Pancreas (tissue), 10 donors: Measurements from ENCODE around the gene IGFN1. TPM values are rescaled to one million over a fixed set of nuclear protein-coding genes. Genes with fewer than 3 reads are reported as not detected.

Experiments used
- ATAC-seq, 4 donors: fragments of 200-7000 bp; cut with Tn5 transposase; one replicate each; pipeline versions ENCODE4 v1.8.0 to v1.9.1; 2020; ENCODE audit warnings: mild to moderate bottlenecking in 4 of 4, moderate library complexity in 4 of 4
- DNase-seq, 6 donors: peaks; one replicate each; pipeline ENCODE4 v3.0.0-alpha.2; 2020
- FAIRE-seq: peaks from 2 replicates; lab custom pipeline; 2012; peaks lifted over from hg19 to GRCh38; lab: Jason Lieb, UNC
- H3K27ac ChIP-seq, 4 donors: fragments of 200-600 bp; sonication (generic); 1 replicate in 3 of 4; 2 replicates in 1 of 4; pipeline versions ENCODE4 v1.5.0 to v1.8.0; 2020
- H3K27me3 ChIP-seq, 4 donors: fragments of 200-600 bp; one replicate each; pipeline ENCODE4 v1.8.0; 2021
- H3K36me3 ChIP-seq, 3 donors: fragments of 200-600 bp; sonication (generic) in 1 of 3; one replicate each; pipeline versions ENCODE4 v1.5.0 to v1.8.0; 2020 to 2021
- H3K4me1 ChIP-seq, 3 donors: fragments of 200-600 bp; one replicate each; pipeline ENCODE4 v1.8.0; 2021
- H3K4me3 ChIP-seq, 4 donors: fragments of 200-600 bp; sonication (generic) in 2 of 4; one replicate each; pipeline versions ENCODE4 v1.5.0 to v1.8.0; 2020 to 2021
- H3K9me3 ChIP-seq, 4 donors: fragments of 200-600 bp; one replicate each; pipeline ENCODE4 v1.8.0; 2021
- WGBS, 2 donors: extraction: QIAGEN DNeasy Blood & Tissue Kit; methylation state at CpG; one replicate each; pipeline ENCODE4 v1.1.7; 2013; 5-methylcytosine and 5-hydroxymethylcytosine counted together
- intact Hi-C, 3 donors: fragments of 100-400 bp; cut with DNase I; formaldehyde crosslinking; loops; one replicate each; pipeline versions ENCODE4 v1.11.1 to v1.14.2; 2022
- polyA plus RNA-seq, 2 donors: library from polyadenylated mRNA; stranded (reverse); fragments of 200-250 nt; gene quantifications; one replicate each; pipeline ENCODE4 v1.2.3, GENCODE V29; 2013
- total RNA-seq, 6 donors: library from RNA; stranded (reverse); fragmentation: NEBNext Ultra II Directional in 4 of 6; extraction: Animal tissue kit (Norgen Biotek cat#: 25700) in 4 of 6; gene quantifications; one replicate each; pipeline versions ENCODE4 v1.2.1 to v1.2.4, GENCODE V29; 2021 to 2023
- TF ChIP-seq, protein P1 (sequence below), 4 donors: fragments of 200-600 bp; sonication (generic) in 3 of 4; IDR thresholded peaks; one replicate each; pipeline versions ENCODE4 v1.5.0 to v1.8.0; 2021; ENCODE audit warnings: antibody characterized with exemption in 4 of 4
- donor health status: healthy with polysubstance abuse.
- donor health status: DM: no; HTN: no; CAD: no; lungs with moderate emphysema.
- donor health status: DM: no; HTN: no; CAD: no.
- donor health status: control.
- donor health status: control.
- donor health status: Bipolar disorder and iron deficiency.
- donor health status: DM: yes; HTN: yes; CAD: no.
- donor health status: DM: no; HTN: no; CAD: no.
- donor health status: DM: no; HTN: no; CAD: no.
- donor health status: DM: yes; HTN: yes; CAD: no.

The IGFN1 gene
- total and polyA plus RNA-seq, 8 donors, result 4.1 to 48.4 (median 14.6) TPM

GRCh38 chr1:201217851-201218250, 27.2 kb downstream of the IGFN1 start:
- TF ChIP-seq, protein P1, sequence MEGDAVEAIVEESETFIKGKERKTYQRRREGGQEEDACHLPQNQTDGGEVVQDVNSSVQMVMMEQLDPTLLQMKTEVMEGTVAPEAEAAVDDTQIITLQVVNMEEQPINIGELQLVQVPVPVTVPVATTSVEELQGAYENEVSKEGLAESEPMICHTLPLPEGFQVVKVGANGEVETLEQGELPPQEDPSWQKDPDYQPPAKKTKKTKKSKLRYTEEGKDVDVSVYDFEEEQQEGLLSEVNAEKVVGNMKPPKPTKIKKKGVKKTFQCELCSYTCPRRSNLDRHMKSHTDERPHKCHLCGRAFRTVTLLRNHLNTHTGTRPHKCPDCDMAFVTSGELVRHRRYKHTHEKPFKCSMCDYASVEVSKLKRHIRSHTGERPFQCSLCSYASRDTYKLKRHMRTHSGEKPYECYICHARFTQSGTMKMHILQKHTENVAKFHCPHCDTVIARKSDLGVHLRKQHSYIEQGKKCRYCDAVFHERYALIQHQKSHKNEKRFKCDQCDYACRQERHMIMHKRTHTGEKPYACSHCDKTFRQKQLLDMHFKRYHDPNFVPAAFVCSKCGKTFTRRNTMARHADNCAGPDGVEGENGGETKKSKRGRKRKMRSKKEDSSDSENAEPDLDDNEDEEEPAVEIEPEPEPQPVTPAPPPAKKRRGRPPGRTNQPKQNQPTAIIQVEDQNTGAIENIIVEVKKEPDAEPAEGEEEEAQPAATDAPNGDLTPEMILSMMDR (IDR thresholded peaks at IDR 0.05), result no peak
- H3K4me3 ChIP-seq, result no peak overlapping the region
- WGBS, 2 donors, result 86 to 90% methylated on average over 3 of the region's 3 CpGs
- ATAC-seq (no peak), FAIRE-seq (no peak), DNase-seq (no peak)
- no peaks in the 10 kb centered on the region for H3K9me3 ChIP-seq
- H3K36me3 ChIP-seq, result peaks cover 0 to 5% (median 0%) of the 10 kb centered on the region in 3 donors
- H3K27me3 ChIP-seq, result no peaks in the 10 kb centered on the region
- no peak overlapping the region for H3K27ac ChIP-seq
- no peaks in the 10 kb centered on the region for H3K4me1 ChIP-seq
- intact Hi-C loops, result loop anchor here in 1 of 3 donors (5.0 kb wide), 1 partner anchor 71 kb away; no protein-coding TSS in a partner anchor

- FAIRE-seq, result no peak
- H3K4me1 ChIP-seq, result no peaks in the 10 kb centered on the region
- H3K4me3 ChIP-seq, result no peak overlapping the region
- TF ChIP-seq, protein P1 (IDR thresholded peaks at IDR 0.05), result no peak
- DNase-seq, result peak in 1 of 6 donors; percentile 29
- peaks cover 0 to 5% (median 0%) of the 10 kb centered on the region in 3 donors for H3K36me3 ChIP-seq
- no peak for ATAC-seq
- intact Hi-C loops, result loop anchor here in 1 of 3 donors (5.0 kb wide), 1 partner anchor 71 kb away; no protein-coding TSS in a partner anchor
- H3K27me3 ChIP-seq, result no peaks in the 10 kb centered on the region
- no peaks in the 10 kb centered on the region for H3K9me3 ChIP-seq
- H3K27ac ChIP-seq, result no peak overlapping the region
- WGBS, 2 donors, result 89 to 91% methylated on average over 10 of the region's 10 CpGs
Observed at GRCh38 chr1:201218409-201218808, 27.8 kb downstream of the IGFN1 start.

- no peak for FAIRE-seq
- H3K27ac ChIP-seq, result no peak overlapping the region
- DNase-seq, result peak in 1 of 6 donors; percentile 14
- WGBS, 2 donors, result 88% methylated on average over 7 of the region's 7 CpGs
- TF ChIP-seq, protein P1 (IDR thresholded peaks at IDR 0.05), result no peak
- no peak overlapping the region for H3K4me3 ChIP-seq
- intact Hi-C loops, result loop anchor here in 1 of 3 donors (5.0 to 10.0 kb wide), 3 partner anchors 72 to 245 kb away; no protein-coding TSS in a partner anchor
- no peaks in the 10 kb centered on the region for H3K9me3 ChIP-seq
- no peaks in the 10 kb centered on the region for H3K27me3 ChIP-seq
- H3K4me1 ChIP-seq, result no peaks in the 10 kb centered on the region
- ATAC-seq, result no peak
- H3K36me3 ChIP-seq, result peaks cover 0 to 4% (median 0%) of the 10 kb centered on the region in 3 donors
Observed at GRCh38 chr1:201219481-201220387, 29.1 kb downstream of the IGFN1 start.

GRCh38 chr1:201220388-201220715, 29.7 kb downstream of the IGFN1 start:
- intact Hi-C loops, result loop anchor here in 1 of 3 donors (10.0 kb wide), 2 partner anchors 136 to 246 kb away; no protein-coding TSS in a partner anchor
- Histone ChIP-seq H3K9me3 (no peaks in the 10 kb centered on the region), H3K27ac (no peak overlapping the region), H3K36me3 (no peaks in the 10 kb centered on the region), H3K4me1 (no peaks in the 10 kb centered on the region), H3K27me3 (no peaks in the 10 kb centered on the region), H3K4me3 (no peak overlapping the region)
- TF ChIP-seq, protein P1 (IDR thresholded peaks at IDR 0.05), result no peak
- no peak for FAIRE-seq
- WGBS, 2 donors, result 89 to 93% methylated on average over 1 of the region's 1 CpG
- no peak for DNase-seq
- no peak for ATAC-seq
